Mammary epithelial cell (primary cell): ENCODE results near the gene TMEM132D.

Experiments used
- CTCF ChIP-seq, 2 donors: IDR thresholded peaks in 1 of 2; conservative IDR thresholded peaks in 1 of 2; 2 replicates each; pipeline ENCODE4 v1.5.1; 2011 to 2012; ENCODE audit warnings: inconsistent platforms in 2 of 2, low read length in 2 of 2, mild to moderate bottlenecking in 2 of 2, control low read depth in 1 of 2, low read depth in 1 of 2; ENCODE audit not compliant: insufficient read depth in 1 of 2; ENCODE audit errors: extremely low read depth in 1 of 2
- EZH2 ChIP-seq: IDR thresholded peaks from 2 replicates; pipeline ENCODE4 v1.6.1; 2012; ENCODE audit warnings: low read length, inconsistent platforms, borderline replicate concordance

DNA sequence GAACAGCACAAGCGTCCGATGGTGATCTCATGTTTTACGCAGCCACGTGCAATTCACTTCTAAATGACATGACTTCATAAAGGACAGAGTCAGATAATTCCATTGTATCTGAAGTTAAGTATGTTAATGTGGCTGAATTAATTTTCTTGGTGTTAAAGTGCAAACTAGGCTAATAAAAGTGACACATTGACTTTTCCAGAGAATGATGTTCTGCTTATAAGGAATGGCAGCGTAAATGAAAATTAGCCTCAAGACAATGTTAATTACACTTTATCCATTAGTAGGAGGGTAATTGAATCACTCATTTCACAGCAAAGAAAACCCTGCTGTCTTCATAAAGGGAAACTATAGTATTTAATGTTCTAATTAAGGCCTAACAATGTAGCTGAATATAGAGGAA lies 624.1 kb downstream of the TMEM132D start:
- TF ChIP-seq CTCF (conservative IDR thresholded peaks at IDR 0.05 in 1 of 2, IDR thresholded peaks at IDR 0.05 in 1 of 2; ENCODE audit: extremely low read depth in 1 of 2, insufficient read depth in 1 of 2, low read depth in 1 of 2, low read length in 2 of 2) (no peak), EZH2 (no peak)
